Measurements from ENCODE around the gene VCPKMT.

VCPKMT gene

DNA sequence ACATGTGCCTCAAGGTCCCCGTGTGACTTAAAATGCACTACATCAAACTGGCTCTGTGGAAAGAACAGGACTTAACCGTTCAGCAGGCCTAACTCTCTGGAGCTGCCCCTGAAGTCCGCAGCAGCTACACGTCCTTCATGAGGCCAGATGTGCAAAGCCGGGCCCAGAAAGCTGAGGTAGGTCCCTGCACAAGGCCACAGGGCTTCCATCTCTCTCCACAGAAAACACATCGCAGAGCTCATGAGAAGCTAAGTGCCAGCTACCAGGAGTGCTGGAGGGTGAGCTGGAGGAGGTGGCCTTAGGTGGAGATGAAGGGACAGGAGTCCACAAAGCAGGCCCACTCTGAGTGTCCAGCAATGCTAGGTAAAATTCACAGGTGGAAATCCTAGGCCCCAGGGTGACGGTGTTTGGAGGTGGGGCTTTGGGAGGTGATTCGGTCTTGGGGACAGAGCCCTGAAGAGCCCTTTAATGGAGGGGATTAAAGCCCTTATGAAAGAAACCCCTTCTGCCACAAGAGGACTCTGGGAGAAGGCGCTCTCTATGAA lies 52.4 kb downstream of the VCPKMT start:
- DNase-seq: peak; percentile 25

DNA sequence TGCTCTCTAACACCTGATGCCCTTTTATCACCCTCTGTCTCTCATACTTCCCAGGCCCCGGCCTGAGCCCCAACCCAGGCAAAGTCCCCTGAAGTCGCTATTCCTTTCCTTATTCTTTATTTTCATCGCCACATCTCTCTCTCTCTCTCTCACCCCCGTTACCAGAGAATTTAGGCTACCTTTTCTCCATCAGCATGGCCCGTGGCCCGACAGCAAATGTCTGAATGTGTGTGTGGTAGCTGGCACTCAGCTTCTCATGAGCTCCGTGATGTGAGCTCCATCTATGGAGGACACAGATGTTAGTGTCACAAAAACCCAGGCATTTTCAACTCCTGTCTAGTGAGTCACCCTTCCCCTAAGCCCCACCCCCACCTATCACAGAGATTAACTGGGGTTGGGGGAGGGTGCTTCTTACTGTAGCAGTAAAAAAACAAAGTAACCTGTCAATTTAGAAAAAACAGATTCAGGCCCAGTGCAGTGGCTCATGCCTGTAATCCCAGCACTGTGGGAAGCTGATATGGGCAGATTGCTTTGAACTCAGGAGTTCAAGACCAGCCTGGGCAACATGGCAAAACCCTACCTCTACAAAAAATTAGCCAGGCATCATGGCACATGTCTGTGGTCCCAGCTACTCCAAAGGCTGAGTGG lies 53.8 kb downstream of the VCPKMT start:
- peak; percentile 81 for DNase-seq

DNA sequence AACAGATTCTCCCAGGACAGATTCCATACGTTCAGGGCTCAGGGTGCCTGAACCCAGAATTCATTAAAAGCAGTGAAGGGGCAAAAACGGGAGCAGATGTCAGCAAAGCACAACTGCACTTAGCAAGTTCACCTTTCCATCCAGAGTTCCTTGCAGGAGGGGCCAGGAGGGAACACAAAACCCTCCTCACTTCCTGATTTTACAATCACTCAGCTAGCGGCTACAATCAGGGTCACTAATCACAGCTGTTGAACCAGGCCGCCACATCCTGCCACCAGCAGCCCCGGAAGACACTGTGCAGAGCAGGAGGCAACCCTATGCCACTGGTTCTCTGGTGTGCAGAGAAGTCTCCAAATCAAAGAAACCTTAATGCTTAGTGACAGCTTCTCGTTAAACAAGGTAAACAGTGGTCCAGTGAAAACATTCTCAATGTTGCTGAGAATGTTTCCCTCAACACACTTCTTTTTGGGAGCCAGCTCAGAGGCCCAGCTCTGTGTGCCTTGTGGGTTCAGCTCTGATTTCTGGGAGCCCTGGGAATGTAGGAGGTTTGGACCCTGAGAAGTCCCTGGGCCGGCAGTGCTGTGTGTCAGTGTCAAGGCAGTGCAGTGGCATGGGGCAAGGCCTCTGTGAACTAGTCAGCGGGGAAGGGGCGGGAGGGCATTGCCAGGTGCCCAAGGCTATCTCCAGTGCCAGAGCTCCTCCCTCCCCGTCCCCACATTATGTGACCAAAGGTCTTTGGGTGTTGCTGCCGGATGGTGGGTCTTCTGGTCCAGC lies 54.5 kb downstream of the VCPKMT start:
- DNase-seq: peak; percentile 77

- DNase-seq: peak; percentile 71
These were observed 55.3 kb downstream of the VCPKMT start for GRCh38 chr14:50060871-50061663.

- peak; percentile 25 for DNase-seq
These were observed 56.4 kb downstream of the VCPKMT start for GRCh38 chr14:50059763-50060616.
